Naive B cell (primary cell): ENCODE data around the gene FTCD. TPM values are rescaled to one million over a fixed set of nuclear protein-coding genes. Genes with fewer than 3 reads are reported as not detected.

ENCODE experiments used
- ATAC-seq, 2 donors: fragments of 150-1000 bp; cut with Tn5 transposase; 2 replicates each; pipeline ENCODE4 v1.10.0; 2021; ENCODE audit warnings: low read depth in 2 of 2, mild to moderate bottlenecking in 2 of 2, moderate library complexity in 2 of 2
- DNase-seq: peaks from one replicate; pipeline ENCODE4 v3.0.0; 2022
- H3K27ac Mint-ChIP-seq, 6 donors: one replicate each; pipeline ENCODE4 v1.8.0; 2020 to 2022; ENCODE audit warnings: mild to moderate bottlenecking in 6 of 6, mixed read lengths in 6 of 6, moderate library complexity in 5 of 6, inconsistent platforms in 2 of 6
- H3K27me3 Mint-ChIP-seq, 3 donors: one replicate each; pipeline ENCODE4 v1.8.0; 2021 to 2022; ENCODE audit warnings: mixed read lengths in 3 of 3, mild to moderate bottlenecking in 1 of 3
- H3K36me3 Mint-ChIP-seq, 2 donors: one replicate each; pipeline ENCODE4 v1.8.0; 2020 to 2022; ENCODE audit warnings: mixed read lengths in 2 of 2, inconsistent platforms in 1 of 2, mild to moderate bottlenecking in 1 of 2
- H3K4me1 Mint-ChIP-seq, 3 donors: one replicate each; pipeline ENCODE4 v1.8.0; 2020 to 2022; ENCODE audit warnings: mixed read lengths in 3 of 3, inconsistent platforms in 1 of 3, mild to moderate bottlenecking in 1 of 3, moderate library complexity in 1 of 3
- H3K4me3 Mint-ChIP-seq, 8 donors: one replicate each; pipeline ENCODE4 v1.8.0; 2020 to 2022; ENCODE audit warnings: mild to moderate bottlenecking in 8 of 8, mixed read lengths in 8 of 8, moderate library complexity in 8 of 8, inconsistent platforms in 2 of 8
- H3K9me3 Mint-ChIP-seq, 7 donors: one replicate each; pipeline ENCODE4 v1.8.0; 2020 to 2022; ENCODE audit warnings: mixed read lengths in 7 of 7, mild to moderate bottlenecking in 5 of 7, inconsistent platforms in 2 of 7, moderate library complexity in 1 of 7
- polyA plus RNA-seq, 6 donors: library from polyadenylated mRNA; unstranded; fragments of 300-500 nt; fragmentation: Illumina TruSeq; gene quantifications; one replicate each; pipeline ENCODE4 v1.2.3, GENCODE V29; 2021; ENCODE audit warnings: low read depth in 6 of 6

FTCD gene
- polyA plus RNA-seq, 6 donors from 2014 or later, result not detected

DNA sequence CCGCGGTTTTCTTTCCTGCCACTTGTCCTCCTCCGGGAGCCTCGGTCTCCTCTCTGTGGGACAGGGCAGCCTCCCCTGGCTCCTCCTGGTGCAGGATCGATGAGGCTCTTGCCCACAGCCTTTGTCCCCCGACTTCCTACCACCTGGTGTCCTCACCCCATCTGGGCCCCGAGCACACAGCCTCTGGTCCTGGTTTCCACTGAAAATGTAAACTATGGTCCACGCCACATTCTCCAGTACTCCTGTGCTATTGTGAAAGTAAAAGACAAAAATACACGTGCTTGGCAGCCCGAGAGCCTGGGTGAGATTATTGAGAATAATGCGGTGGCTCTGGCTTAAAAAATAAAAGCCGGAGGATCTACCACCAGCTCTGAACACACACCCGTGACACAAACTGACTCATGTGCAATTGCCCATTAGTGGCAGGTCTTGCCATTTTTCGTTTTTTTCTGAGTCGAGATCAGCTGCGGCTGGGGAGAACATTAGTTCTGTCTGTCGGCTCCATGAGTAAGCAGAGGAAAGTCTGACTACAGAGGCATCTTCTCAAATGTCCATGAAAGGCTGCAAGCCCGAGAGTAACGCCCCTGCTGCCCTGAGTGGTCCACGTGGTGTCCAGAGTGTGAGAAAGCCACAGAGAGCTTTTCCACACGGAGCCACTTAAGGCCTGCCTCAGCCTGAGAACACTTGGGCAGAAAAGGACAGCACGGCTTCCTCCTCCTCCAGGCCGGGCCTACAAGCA, 63.2 kb downstream of the FTCD start:
- ATAC-seq (no peak), DNase-seq (no peak)
- Mint-ChIP-seq H3K4me3 (no peak overlapping the region), H3K4me1 (peaks cover 0 to 5% (median 4%) of the 10 kb centered on the region in 3 donors), H3K36me3 (peaks cover 0 to 11% of the 10 kb centered on the region in 2 donors), H3K27ac (no peak overlapping the region), H3K27me3 (peaks cover 6 to 28% (median 22%) of the 10 kb centered on the region in 3 donors), H3K9me3 (peaks cover 10 to 33% (median 19%) of the 10 kb centered on the region in 7 donors)

DNA sequence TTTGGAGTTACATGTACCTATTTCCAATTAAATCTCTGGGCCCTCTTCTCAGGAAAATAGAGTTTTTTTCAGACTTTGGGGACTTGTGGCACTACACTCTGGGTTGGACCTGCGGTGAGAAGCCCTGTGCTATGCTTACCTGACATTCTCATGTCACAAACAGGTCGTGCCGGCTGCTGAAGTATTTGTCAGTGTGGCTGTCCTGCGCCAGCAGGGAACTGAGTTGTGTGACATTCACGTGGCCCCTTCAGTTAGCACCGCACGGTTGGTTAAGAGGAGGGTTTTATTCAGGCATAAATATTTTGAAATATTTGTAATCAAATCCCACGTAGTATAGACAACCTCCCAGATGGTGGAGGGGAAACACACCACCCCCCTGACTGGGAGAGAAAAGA, 63.8 kb downstream of the FTCD start:
- peaks cover under 1 to 27% (median 16%) of the 10 kb centered on the region in 3 donors for H3K27me3 Mint-ChIP-seq
- H3K36me3 Mint-ChIP-seq, result peaks cover 0 to 17% of the 10 kb centered on the region in 2 donors
- H3K9me3 Mint-ChIP-seq, result peaks cover 14 to 38% (median 24%) of the 10 kb centered on the region in 7 donors
- DNase-seq (no peak), ATAC-seq (no peak)
- H3K4me3 Mint-ChIP-seq, result no peak overlapping the region
- no peak overlapping the region for H3K27ac Mint-ChIP-seq
- H3K4me1 Mint-ChIP-seq, result peaks cover 0 to 5% (median 0%) of the 10 kb centered on the region in 3 donors

DNA sequence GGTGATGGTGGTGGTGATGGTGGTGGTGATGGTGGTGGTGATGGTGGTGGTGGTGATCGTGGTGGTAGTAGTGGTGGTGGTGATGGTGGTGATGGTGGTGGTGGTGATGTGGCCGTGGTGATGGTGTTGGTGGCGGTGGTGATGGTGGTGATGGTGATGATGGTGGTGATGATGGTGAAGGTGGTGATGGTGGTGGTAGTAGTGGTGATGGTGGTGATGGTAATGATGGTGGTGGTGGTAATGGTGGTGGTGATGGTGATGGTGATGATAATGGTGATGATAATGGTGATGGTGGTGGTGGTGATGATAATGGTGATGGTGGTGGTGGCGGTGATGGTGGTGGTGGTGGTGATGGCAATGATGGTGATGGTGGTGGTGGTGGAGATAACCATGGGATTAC, 64.3 kb downstream of the FTCD start:
- peaks cover 0 to 5% (median 0%) of the 10 kb centered on the region in 3 donors for H3K4me1 Mint-ChIP-seq
- H3K9me3 Mint-ChIP-seq, result peaks cover 15 to 43% (median 26%) of the 10 kb centered on the region in 7 donors
- H3K27ac Mint-ChIP-seq, result no peak overlapping the region
- ATAC-seq, result no peak
- peaks cover 0 to 23% (median 11%) of the 10 kb centered on the region in 3 donors for H3K27me3 Mint-ChIP-seq
- DNase-seq, result no peak
- peaks cover 0 to 20% of the 10 kb centered on the region in 2 donors for H3K36me3 Mint-ChIP-seq
- no peak overlapping the region for H3K4me3 Mint-ChIP-seq

DNA sequence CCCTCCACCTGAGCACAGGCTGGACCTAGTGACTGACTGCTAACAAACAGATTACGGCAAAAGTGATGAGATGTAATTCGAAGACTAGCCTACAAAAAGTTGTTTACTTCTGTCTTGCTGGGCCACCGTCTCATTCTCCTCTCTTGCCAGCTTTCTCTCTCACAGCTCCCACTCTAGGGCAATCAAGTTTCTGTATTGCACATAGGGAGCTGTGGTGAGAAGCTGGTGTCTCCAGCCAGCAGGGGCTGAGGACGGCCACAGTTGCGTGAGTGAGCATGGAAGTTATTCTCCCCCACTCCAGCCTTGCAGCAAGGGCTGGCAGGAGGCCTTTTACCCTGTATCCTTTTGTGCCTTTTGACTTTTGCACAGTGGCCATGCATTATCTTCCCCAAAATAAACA, 66.1 kb downstream of the FTCD start:
- no peak overlapping the region for H3K27ac Mint-ChIP-seq
- no peak for DNase-seq
- peaks cover 0 to 13% (median 0%) of the 10 kb centered on the region in 3 donors for H3K27me3 Mint-ChIP-seq
- H3K4me3 Mint-ChIP-seq, result no peak overlapping the region
- H3K36me3 Mint-ChIP-seq, result peaks cover 0 to 20% of the 10 kb centered on the region in 2 donors
- ATAC-seq, result no peak
- peaks cover 15 to 49% (median 26%) of the 10 kb centered on the region in 7 donors for H3K9me3 Mint-ChIP-seq
- peaks cover 0 to 5% (median 0%) of the 10 kb centered on the region in 3 donors for H3K4me1 Mint-ChIP-seq

DNA sequence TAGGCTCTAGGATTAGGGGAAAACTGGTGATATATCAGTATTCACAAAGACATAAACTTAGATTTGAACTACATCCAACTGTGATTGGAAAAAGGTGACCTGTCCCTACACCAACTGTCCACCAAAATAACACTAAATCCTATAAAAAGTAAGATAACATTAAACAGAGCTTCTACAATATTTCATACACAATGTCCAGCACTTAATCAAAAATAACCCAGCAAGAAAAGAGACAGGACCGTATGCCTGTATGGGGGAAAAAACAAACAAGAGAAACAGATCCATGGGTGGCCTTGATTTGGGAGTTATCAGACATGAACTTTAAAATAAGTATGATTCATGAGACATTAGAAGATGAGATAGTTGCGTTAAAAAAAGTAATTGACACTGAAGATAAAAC, 67.2 kb downstream of the FTCD start:
- H3K27me3 Mint-ChIP-seq, result peaks cover 0 to 13% (median 0%) of the 10 kb centered on the region in 3 donors
- no peak overlapping the region for H3K4me3 Mint-ChIP-seq
- ATAC-seq (no peak), DNase-seq (no peak)
- peaks cover 0 to 20% of the 10 kb centered on the region in 2 donors for H3K36me3 Mint-ChIP-seq
- H3K4me1 Mint-ChIP-seq, result peaks cover 0 to 5% (median 0%) of the 10 kb centered on the region in 3 donors
- H3K9me3 Mint-ChIP-seq, result peaks cover 15 to 49% (median 26%) of the 10 kb centered on the region in 7 donors
- H3K27ac Mint-ChIP-seq, result no peak overlapping the region

DNA sequence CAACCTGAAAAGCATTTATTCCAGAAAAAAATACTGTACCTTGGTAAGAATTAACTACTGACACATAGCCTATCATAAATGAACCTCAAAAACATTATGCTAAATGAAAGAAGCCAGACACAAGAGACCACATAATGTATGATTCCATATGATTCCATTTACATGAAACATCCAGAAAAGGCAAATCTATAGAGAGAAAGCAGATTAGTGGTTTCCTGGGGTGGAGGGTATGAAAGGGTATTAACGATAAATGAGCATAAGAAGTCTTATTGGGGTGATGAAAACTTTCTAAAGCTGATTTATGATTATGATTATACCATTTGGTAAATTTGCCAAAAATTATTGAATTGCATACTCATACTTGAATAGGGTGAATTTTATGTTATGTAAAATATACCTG, 67.7 kb downstream of the FTCD start:
- ATAC-seq (no peak), DNase-seq (no peak)
- Mint-ChIP-seq H3K4me3 (no peak overlapping the region), H3K4me1 (peaks cover 0 to 5% (median 0%) of the 10 kb centered on the region in 3 donors), H3K27me3 (peaks cover 0 to 13% (median 3%) of the 10 kb centered on the region in 3 donors), H3K27ac (no peak overlapping the region), H3K36me3 (peaks cover 0 to 20% of the 10 kb centered on the region in 2 donors), H3K9me3 (peaks cover 15 to 49% (median 26%) of the 10 kb centered on the region in 7 donors)

Other genes starting within 250 kb of the FTCD start
- not detected for gene COL6A1, start 173.8 kb downstream of the FTCD start, polyA plus RNA-seq
- gene COL6A2, start 57.5 kb downstream of the FTCD start, polyA plus RNA-seq, result under 1 TPM in 4 of 6 donors, not detected in 2; 0.16 to 0.56 (median 0.17) TPM
- gene SPATC1L, start 28.9 kb upstream of the FTCD start, polyA plus RNA-seq, result 10 to 100 TPM in 4 of 6 donors, 1 to 10 TPM in 2; 4.8 to 13.5 (median 10.7) TPM
- 10 to 100 TPM in 2 of 6 donors, 1 to 10 TPM in 4; 6.4 to 10.5 (median 8.9) TPM for gene LSS, start 73.2 kb upstream of the FTCD start, polyA plus RNA-seq
- 10 to 100 TPM; 16.3 to 57.9 (median 38.9) TPM for gene MCM3AP, start 130.0 kb upstream of the FTCD start, polyA plus RNA-seq
- gene YBEY, start 130.8 kb upstream of the FTCD start, polyA plus RNA-seq, result 10 to 100 TPM; 14.1 to 25.5 (median 20.5) TPM
- gene C21orf58, start 168.3 kb upstream of the FTCD start, polyA plus RNA-seq, result 1 to 10 TPM in 1 of 6 donors, under 1 TPM in 5; 0.24 to 1.1 (median 0.62) TPM
- gene PCNT, start 168.6 kb upstream of the FTCD start, polyA plus RNA-seq, result 10 to 100 TPM in 4 of 6 donors, 1 to 10 TPM in 2; 4.7 to 32.5 (median 10.7) TPM